DMS153 (cell line): Measurements from ENCODE around the gene TMEM63B.

Source experiments
- DNase-seq: peaks from one replicate; lab custom pipeline; 2025; lab: John Stamatoyannopoulos, UW

TMEM63B gene

GRCh38 chr6:44117397-44118128 is 9.8 kb upstream of the TMEM63B start:
- DNase-seq = no peak

DNA sequence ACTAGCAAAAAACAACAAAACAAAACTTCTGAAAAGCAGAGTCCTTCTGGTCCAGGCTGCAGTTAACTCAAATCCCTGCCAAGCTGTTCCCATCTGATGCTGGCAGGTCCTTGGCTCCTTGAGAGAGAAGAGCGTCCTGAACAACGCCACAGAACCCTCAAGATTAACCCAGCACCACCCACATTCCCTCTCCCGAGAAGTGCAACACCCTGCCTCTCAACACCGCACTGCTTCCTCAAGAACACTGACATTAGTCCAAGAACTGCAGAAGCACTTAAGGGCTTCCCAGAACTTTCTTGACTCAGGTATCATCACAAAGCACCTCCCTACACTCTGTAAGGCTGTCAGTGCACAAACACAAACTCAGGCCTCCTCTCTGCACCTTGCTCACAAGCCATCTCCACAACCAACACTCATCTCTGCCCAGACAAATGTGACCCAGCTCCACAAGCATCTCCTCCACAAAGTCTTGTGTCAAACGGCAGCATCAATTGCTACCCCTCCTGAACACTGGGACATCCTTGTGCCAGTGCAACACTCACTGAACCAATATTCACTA is 7.6 kb upstream of the TMEM63B start:
- no peak for DNase-seq

DNA sequence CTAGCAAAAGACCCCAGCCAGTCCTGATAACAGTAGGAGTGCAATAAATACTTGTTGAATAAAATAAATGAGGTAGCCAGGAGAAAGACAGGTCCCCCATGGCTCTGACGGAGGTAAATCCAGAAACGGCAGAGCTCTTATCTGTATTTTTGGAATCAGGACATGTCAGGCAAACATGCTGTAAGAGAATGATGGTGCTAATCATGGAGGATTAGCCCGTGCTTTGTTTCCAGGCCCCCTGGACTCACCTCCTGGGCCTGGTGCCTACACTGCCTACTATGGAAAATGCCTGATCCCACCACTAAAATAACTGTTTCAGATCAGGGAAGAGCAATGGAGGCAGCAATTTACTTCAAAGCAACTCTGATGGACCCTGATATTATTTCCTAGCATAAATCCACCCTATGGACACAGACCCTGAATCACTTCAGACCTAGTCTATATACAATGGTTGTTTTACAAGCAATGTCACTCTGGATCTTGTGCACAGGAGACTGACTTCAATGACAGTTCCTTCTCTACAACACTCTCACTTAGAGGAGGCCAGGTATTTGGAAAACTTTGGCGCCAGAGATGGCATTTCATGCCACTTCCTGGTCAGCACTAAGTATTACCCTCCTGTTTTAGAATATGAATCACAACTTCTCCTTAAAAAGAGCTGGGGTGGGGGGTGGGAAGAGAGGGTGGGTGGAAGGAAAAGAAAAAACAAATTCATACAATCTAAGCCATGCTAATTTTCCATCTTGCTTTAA is 6.5 kb upstream of the TMEM63B start:
- DNase-seq = no peak

DNA sequence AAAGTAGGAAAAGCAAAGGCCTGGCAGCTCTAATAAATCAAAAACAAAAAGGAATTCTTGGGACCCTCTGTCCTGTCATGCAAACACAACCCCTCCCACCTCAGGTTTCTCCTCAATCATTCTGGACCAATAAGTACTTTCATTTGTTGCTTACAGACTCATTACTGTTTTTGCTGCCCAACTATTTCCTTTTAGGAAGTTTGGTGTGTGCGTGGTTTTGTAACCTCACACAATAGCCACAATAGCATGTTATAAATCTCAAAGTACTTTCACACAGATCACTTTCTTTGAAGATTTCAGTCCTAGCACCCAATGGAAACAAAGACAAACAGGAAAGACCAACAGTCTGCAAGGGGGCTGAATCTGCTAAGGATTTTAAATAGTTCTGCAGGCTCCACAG is 4.6 kb upstream of the TMEM63B start:
- DNase-seq = no peak

GRCh38 chr6:44123544-44123943 is 3.8 kb upstream of the TMEM63B start:
- DNase-seq = no peak

DNA sequence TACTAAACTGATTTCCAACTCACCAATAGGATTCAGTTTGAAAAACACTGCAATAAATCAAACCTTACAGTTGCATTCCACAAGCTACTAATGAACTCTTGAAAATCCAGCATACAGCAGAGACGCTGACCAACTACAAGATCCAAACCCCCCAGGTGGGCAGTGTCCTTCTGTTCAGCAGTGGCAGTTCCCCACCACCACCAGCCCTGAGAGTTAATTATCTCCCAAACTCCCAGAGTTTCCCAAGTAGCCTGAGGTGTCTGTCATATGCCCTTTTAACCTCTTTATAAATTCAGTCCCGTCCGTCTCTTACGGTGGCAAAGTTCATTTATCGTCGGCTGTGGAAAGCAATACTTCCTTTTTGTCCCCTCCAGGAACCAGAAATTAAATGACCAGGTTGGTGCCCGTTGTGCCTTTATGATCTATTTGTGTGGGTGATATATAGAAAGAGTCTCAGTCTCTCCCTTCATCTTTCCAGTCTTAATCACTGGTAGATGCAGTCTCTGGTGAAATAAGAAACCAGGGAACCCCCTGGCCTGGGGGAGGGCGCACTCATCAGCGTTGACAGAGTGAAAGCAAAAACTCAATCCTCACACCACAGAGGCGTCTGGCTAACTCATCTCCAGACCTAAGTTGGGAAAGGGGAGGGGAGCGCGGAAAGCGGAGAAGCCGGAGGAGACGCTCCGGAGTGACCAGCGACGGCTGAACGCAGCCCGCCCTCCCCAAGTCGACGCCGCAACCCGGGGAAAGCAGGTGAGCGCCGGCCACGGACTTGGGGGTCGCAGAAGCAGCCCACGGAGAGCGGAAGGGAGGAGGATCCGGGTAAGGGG is 819 bp upstream of the TMEM63B start:
- no peak for DNase-seq

GRCh38 chr6:44128020-44128917 is 915 bp downstream of the TMEM63B start:
- no peak for DNase-seq

- DNase-seq = no peak
Observed at GRCh38 chr6:44129841-44130322, 2.5 kb downstream of the TMEM63B start.

- peak; percentile 56 for DNase-seq
Observed at GRCh38 chr6:44131892-44132291, 4.5 kb downstream of the TMEM63B start.

- no peak for DNase-seq
Observed at GRCh38 chr6:44132476-44132875, 5.1 kb downstream of the TMEM63B start.

GRCh38 chr6:44133003-44133931 is 5.9 kb downstream of the TMEM63B start:
- DNase-seq = peak; percentile 72

DNA sequence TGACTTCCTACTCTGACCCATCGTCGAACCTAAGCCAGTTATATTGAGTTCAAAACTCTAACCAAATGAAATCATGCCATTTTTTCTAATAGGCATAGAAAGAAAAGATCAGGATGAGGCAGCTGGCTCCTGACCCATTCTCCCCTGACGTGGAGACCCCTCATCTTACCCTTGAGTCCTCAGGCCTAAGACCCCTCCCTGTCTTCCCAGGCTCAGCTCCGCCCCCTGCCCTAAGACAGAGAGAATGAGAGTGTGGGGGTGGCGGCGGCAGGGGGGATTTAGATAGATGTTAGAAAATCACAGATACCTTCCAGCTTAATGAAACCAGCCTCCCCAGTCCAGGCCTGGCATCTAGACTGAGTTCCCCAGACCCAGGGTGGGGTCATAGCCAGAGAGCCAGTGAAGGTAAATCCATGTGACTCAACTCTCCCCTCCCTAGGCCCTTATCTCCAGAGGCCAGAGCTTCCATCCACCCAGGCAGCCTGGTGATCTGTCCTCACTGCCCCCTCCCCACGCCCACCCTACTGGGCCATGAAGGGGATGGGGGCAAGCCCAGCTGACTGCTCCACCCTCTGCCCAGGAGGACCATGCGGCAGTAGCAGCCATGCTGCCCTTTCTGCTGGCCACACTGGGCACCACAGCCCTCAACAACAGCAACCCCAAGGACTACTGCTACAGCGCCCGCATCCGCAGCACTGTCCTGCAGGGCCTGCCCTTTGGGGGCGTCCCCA is 6.8 kb downstream of the TMEM63B start:
- DNase-seq = no peak

GRCh38 chr6:44135173-44135758 is 7.9 kb downstream of the TMEM63B start:
- no peak for DNase-seq

DNA sequence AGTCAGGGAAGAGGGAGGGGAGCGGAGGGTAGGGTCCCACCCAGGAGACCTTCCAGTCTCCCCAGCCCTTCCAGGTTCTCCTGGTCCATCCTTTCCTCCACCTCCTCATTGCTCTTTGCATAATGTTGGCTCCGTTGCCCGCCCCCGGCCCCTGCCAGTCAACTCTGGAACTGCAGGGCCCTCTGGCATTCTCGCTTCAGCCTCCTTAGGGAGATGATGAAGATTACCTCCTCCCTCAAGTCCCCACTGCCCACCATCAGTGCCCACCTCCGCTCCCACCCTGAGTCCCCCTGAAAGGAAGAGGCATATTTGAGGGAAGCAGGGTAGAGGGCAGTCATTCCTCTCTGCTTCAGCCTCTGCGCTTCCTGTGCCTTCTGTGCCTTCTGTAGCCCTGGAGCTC is 8.5 kb downstream of the TMEM63B start:
- no peak for DNase-seq

GRCh38 chr6:44138717-44139350 is 11.5 kb downstream of the TMEM63B start:
- DNase-seq = no peak

GRCh38 chr6:44139351-44139743 is 12.0 kb downstream of the TMEM63B start:
- no peak for DNase-seq

DNA sequence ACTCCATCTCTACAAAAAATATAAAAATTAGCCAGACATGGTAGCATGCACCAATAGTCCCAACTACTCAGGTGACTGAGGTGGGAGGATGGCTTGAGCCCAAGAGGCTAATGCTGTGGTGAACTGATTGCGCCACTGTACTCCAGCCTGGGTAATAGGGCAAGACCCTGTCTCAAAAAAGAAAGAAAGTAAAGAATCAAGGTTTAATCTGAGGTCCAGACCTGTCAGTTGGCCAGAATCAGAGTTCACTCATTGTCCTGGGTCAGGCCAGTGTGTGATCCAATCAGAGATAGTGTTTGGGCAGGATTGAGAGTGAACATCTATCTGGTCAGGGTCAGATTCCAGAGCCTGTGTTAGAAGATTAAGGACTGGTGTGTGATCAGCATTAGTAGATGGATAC is 15.5 kb downstream of the TMEM63B start:
- no peak for DNase-seq

GRCh38 chr6:44143731-44144130 is 16.4 kb downstream of the TMEM63B start:
- no peak for DNase-seq
